ENCODE results near the gene ALDH3B1. TPM values are rescaled to one million over a fixed set of nuclear protein-coding genes. Genes with fewer than 3 reads are reported as not detected.
A peak's percentile ranks its signal among the peaks of the same experiment; 100 is the strongest.

ALDH3B1 gene
- total RNA-seq, 1 donor from 2014 or later, result 4.9 TPM

DNA sequence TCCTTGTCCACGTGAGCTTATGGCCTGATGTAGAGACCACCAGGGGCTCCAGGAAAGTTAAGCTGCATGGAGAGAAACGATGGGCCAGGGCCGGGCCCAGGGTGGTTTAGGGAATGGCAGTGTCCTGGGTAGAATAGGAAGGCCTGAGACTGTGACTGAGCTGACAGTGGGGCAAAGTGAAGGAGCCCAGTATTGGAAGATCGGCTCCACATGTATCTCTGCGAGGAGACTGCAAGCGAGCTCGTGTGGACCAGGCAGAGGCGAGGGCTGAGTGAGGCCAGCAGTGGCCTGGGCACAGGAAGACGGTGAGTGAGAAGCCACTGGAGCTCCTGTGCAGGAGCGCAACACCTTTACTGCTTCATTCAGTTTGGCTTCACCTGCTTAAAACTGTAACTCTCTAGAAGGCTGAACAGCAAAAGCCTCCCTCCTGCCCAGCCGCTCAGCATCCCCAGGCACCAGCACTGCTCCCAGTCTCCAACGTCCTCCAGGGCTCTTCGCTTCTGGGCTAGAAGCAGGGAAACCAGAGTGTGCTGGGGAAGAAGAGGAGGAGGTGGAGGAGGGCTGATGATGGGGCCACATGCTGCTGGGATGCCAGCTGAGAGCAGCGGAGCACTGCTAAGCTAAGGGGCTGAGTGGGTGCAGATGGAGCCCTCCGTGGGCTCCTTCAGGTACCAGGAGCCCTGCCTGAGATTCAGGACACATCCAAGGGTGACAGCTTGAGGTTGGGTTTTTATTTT, 42.2 kb downstream of the ALDH3B1 start:
- no peak for DNase-seq
- intact Hi-C loops (cut with micrococcal nuclease), result no loop called here
- no peak for ATAC-seq

DNA sequence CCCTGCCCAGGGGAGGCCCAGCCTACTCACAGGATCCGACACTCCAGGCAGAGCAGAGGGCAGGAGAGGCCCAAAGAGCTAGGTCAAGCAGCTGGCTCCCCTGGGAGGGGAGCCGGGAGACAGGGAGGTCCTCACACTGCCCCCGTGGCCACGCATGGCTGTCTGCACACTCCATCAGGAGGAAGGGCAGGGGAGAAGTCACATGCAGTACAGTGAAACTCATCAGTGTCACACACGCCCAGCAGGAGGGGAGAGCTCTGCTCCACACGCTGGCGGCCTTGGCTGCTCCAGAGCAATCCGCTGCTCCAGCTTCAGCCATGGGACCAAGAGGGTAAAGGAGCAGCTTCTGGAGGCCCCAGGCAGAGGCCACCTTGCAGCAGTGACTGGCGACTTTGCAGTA, 43.0 kb downstream of the ALDH3B1 start:
- intact Hi-C loops (cut with micrococcal nuclease), result no loop called here
- DNase-seq (peak; percentile 31), ATAC-seq (peak; percentile 38)

DNA sequence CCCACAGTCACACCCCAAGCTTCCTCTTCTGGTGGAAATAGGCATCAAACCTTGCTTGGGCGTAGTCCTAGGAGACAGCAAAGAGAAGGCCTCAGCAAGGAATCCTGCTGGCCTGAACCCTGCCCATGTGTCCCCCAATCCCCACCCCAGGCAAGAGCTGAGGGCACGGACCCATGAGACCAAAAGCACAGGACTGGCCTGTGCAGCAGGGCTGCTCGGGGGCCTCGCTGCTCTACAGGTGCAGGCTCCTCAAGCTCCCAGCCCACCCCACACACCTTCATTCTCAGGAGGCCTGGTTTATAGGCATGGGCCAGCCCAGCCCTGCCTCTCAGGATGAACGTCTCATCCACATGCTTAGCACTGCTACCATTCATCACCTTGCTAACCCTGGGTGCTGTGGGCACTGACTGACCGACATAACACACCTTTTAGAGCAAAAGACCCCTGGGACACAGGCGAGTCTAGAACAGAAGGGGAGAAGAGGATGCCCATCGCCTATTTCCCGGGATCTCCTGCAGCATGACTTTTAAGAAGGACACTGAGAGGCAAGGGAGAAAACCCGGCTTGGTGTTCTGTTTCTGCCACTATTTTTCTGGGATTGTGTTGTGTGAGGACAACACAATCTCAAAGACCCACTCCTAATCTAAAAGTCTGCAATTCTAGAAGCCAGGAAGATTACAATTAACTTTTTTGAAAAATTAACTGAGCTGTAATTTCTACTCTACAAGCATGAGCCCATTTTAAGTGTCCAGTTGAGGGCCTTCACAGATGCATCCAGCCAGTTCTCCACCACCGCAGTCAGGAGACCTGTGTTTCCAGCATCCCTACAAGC, 44.1 kb downstream of the ALDH3B1 start:
- DNase-seq (no peak), ATAC-seq (no peak)
- intact Hi-C loops (cut with micrococcal nuclease), result no loop called here

DNA sequence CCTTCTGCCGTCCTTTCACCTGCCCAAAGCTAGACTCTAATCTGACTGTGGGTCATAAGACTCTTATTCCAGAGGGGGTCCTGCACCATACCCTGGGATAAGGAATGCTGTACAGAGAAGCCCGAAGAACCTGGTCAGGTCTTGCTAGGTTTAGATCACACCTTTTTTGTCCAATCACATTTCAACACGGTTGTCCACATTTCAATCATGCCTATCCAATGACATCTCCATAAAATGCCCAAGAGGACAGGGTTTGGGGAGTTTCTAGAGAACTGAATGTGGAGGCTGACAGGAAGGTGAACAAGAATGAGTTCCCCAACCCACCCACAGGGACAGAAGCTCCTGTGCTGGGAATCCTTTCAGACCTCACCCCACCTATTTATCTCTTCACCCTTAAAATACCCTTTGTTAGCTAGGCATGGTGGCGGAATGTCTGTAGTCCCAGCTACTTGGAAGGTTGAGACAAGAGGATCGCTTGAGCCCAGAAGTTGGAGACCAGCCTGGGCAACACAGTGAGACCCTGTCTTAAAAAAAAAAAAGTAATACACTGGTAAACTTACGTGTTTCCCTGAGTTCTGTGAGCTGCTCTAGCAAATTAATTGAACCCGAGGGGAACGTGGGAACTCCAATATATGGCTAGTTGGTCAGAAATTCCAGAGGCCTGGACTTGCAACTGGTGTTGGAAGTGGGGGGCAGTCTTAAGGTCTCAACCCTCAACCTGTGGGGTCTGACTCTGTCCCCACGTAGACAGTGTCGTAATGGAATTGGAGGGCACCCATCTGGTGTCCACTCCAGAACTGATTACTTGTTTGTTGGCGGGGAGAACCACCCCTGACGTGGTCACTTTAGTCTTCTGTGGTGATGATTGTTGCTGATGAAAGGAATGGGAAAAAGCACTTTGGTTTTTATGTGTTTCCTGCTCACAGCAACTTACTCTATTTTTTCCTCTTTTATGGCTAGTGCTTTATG, 46.5 kb downstream of the ALDH3B1 start:
- ATAC-seq (no peak), DNase-seq (no peak)
- intact Hi-C loops (cut with micrococcal nuclease), result no loop called here

DNA sequence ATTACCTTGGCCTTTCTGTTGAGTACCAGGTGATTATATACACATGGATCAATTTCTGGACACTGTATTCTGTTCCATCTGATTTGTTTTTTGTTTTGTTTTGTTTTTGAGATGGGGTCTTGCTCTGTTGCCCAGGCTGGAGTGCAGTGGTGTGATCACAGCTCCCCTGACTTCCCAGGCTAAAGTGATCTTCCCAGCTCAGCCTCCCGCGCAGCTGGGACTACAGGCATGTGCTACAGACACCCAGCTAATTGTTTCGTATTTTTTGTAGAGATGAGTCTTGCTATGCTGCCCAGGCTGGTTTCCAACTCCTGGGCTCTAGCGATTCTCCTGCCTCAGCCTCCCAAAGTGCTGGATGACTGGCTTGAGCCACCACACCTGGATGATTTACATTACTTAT, 47.7 kb downstream of the ALDH3B1 start:
- no peak for DNase-seq
- intact Hi-C loops (cut with micrococcal nuclease), result no loop called here
- ATAC-seq, result no peak

DNA sequence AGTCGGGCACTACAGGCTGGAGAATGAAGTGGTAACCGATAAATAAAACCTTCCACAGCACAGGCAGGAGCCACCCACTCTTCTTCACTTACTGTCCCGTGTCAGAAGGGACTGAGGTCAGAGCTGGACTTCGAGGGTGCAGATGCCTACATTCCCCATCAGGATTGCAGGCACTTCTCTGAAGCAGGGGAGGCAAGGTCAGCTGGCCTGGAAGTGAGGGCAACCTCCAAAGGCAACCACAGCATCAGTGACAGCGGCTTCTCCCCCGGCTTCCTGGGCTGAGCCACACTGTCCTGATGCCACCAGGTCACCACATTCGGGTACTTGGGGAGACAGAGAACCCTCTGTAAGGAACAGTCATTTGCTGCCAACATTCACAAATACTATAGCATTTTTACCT, 51.4 kb downstream of the ALDH3B1 start:
- DNase-seq (no peak), ATAC-seq (no peak)
- intact Hi-C loops (cut with micrococcal nuclease), result no loop called here

DNA sequence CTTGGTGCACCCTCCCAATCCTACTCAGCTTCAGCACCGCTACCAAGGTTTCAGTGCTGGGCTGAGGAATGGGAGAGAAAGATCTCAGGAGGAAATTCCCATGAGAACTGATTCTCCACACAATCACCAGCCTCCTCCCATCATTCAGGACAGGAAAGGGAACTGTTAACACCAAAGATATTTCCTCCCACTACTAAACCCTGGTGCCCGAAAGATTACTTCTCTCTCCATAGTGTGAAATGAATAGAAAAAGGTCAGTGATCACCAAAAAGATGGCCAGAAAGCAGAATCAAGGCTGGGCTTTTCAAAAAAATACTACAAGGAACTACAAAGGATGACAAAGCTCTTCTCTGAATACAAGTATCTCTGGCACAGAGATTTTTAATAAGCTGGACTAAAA, 54.8 kb downstream of the ALDH3B1 start:
- intact Hi-C loops (cut with micrococcal nuclease), result no loop called here
- ATAC-seq (peak; percentile 17), DNase-seq (no peak)

DNA sequence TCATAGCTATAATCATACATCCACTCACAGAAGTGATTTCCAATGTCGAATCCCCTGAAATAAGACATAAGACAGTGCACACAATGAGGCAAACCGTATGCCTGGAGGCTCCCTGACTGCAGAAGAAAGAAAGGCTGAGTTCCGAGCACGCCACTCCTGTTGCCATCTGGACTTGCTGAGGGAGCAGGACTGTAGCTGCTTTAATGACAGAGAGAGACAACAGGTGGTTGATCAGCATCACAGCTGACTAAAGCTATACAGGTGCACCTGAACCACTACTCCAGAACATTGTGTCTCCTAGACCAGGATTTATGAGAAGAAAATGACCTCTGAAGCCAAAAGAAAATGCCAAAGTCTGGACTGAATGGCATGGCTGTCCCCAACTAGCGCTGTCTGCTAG, 55.7 kb downstream of the ALDH3B1 start:
- DNase-seq, result no peak
- no peak for ATAC-seq
- intact Hi-C loops (cut with micrococcal nuclease), result no loop called here

DNA sequence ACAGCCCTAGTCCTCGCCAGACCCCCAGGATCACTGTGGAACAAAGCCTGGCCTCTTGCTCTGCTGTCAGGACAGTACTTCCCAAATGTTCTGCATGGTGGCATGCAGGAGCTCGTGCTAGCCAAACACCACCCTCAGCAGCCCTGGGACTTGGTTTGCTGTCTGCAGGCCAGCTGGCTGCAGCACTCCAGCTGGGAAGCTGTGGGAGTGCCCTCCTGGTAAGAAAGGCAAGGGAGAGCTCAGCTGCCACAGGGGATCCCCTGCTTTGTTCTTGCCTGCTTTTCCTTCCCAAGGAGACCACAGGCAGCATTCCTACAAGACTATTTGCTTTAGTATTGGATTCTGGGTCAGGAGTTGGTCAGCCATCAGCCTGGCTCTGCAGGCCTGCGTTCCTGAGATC, 56.6 kb downstream of the ALDH3B1 start:
- ATAC-seq, result peak; percentile 18
- DNase-seq, result no peak
- intact Hi-C loops (cut with micrococcal nuclease), result no loop called here

DNA sequence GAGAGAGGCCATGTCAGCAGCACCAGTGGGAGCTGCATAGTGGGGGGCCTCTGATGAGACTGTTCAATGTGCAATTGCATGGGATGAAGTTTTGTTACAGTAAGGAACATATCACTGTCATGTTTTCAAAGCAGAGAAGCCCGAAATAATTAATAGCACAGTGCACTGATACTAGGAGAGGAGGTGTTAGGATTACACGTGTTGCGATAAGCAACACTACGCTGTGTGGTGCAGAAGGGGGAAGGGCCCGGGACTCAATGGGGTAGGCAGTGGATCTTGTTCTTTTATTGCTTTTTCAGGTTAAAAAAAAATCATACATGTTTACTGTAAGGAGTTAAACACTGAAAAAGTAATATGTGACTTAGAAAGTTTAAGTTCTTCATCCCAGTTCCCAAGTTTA, 57.9 kb downstream of the ALDH3B1 start:
- ATAC-seq (no peak), DNase-seq (no peak)
- intact Hi-C loops (cut with micrococcal nuclease), result no loop called here

DNA sequence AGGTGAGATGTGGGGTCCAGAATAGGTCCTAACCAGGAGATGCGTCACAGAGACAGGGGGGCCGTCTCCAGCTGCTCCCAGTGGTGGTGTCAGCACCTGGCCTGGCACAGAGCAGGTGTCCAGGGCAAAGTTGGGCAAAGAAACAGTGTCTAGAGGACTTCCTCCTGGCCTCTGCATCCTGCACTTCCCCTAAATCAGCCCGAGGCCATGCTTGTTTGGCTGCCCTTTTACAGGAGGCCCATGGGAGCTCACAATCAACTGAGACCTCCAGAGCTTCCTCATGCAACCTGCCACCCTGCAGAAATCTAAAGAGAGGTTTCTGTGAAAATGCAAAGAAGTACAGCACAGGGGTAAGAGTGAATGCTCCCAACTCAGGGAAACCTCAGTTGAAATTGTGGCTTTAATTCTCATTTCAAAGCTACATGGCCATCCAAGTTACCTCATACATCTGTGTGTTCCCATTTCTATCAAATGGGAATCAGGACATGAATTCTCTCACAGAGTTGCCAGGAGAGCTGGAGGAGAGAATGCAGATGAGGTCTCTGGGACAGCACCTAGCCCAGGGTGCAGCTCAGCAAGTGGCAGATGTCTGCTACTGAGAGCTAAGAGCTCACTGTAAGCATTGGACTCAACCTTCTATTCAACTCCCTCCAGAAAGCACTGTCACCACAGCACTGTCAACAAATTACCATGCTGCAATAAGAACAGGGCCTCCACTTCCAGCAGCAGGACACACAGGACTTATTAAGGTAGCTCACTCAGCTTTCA, 61.3 kb downstream of the ALDH3B1 start:
- DNase-seq (no peak), ATAC-seq (no peak)
- intact Hi-C loops (cut with micrococcal nuclease), result no loop called here

DNA sequence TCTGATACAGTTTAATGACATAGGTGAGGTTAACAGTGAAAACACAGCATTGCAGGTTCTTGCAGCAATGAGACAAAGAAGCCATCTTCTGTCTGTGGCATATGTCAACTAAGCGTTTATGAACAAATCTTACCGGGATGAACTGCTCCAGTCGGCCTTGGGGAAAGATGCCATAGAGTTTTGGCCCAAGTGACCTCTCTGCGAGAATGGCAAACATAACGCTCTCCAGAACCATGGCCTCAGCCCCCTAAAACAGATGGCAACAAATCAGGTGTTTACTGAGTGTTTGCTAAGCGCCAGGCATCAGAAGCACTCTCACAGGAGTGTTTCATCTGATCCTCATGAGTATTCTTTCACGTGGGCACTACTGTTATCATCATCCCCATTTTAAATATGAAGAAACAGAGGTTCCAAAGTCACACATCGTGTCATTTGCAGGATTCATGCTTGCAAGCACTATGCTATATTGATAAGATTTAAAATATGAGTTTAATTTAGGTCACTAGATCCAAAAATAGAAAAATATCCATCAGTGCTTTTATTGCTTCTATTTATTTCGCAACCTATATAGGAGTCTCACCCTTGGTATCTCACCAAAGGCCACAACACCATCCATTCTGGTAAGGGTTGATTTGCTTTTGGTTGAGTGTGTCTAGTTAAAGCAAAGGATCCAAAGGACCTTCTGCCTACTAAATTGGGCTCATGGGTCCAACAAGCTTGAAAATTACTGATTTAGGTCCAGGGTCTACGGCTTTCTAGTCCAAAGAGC, 64.6 kb downstream of the ALDH3B1 start:
- DNase-seq (no peak), ATAC-seq (no peak)
- intact Hi-C loops (cut with micrococcal nuclease), result no loop called here

DNA sequence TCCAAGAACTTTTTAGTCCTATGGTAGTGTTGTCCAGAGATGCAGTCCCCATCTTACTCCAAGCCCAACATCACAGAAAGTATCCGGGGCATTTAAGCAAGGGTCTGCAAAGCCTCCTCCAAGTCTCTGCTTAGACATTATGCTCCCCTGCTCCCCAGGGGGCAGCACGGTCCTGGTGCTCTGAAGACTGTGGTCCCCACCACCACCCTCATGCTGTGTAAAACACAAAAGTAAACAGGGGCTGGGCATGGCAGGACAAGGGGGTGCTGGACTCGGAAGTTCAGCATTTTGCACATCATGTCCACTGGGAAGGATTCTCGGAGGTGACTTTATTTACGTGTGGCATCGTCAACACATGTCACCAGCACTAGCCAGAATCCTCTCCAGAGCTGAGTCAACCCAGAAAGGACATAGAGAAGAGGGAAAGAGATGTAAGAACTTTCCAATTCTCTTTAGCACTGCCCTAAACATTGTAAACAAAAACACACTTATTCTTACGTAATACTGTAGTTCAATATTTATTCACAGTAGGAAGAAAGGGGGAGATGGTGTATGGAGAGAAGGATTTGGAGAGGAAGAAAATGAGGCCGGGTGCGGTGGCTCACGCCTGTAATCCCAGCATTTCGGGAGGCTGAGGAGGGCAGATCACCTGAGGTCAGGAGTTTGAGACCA, 66.4 kb downstream of the ALDH3B1 start:
- no peak for DNase-seq
- intact Hi-C loops (cut with micrococcal nuclease), result no loop called here
- peak; percentile 27 for ATAC-seq

DNA sequence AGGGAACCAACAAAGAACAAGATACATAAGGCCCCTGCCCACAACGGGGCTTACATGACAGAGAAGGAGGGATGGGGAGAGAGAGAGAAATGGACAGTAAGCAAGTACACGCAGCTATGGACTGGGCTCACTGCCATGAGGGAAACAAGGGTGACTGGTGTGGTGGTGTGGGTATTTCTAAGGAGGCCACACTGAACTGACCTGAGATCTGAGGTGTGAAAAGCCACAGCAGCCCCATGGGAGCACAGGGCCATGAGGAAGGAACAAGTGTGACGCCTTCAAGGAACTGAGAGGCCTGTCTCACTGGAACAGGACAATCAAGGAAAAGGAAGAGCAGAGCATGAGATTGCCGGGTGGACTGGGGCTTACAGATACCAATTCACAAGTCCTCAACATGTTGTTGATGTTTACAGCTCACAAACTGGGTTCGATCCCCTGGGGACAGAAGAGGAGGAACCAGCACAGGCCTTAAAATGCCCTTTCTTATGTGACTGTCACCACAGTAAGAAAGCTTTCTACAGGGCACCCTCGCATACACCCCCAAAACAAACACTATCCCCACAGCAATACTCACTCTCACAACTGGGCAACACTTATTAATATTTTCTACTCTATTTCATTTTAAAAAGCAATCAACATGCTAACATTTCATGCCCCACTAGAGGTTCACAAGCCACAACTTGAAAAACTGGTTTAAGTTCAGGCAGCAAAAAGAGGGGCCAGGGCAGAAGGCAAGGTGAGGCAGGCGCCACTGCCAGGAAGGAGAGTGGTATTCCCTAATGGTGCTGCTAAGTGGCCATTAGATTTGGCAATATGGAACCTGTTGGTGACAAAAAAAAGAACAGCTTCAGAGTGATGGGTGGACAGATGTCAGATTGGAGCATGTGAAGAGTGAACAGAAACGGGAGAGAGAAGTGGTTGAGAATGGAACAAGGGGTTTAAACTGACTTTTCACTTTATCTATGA, 67.8 kb downstream of the ALDH3B1 start:
- intact Hi-C loops (cut with micrococcal nuclease), result no loop called here
- peak; percentile 74 for ATAC-seq
- DNase-seq, result no peak

All from left ventricle myocardium superior (tissue), 1 donor.